HG03439 (cell line): ENCODE data around the gene GRID1.
A peak's percentile ranks its signal among the peaks of the same experiment; 100 is the strongest.
"Not testable (repeated sequence)": the region's sequence is repeated elsewhere in the genome, so short reads cannot be mapped to it uniquely, and the experiment has no call there.

Experiments
- ATAC-seq: cut with Tn5 transposase; IDR thresholded peaks from one replicate; pipeline ENCODE4 v1.9.1; 2021; ENCODE audit warnings: mild to moderate bottlenecking, moderate library complexity; ENCODE audit not compliant: unreplicated experiment

Gene GRID1

GRCh38 chr10:85978566-85979358 is 387.8 kb downstream of the GRID1 start:
- ATAC-seq: no peak

- no peak for ATAC-seq
Observed at GRCh38 chr10:85977642-85978041, 389.0 kb downstream of the GRID1 start.

- no peak for ATAC-seq
Observed at GRCh38 chr10:85976267-85976793, 390.3 kb downstream of the GRID1 start.

GRCh38 chr10:85971494-85971893 is 395.1 kb downstream of the GRID1 start:
- ATAC-seq: no peak

- no peak for ATAC-seq
Observed at GRCh38 chr10:85967594-85967993, 399.0 kb downstream of the GRID1 start.

GRCh38 chr10:85961479-85962067 is 405.0 kb downstream of the GRID1 start:
- ATAC-seq: no peak

GRCh38 chr10:85961073-85961472 is 405.5 kb downstream of the GRID1 start:
- no peak for ATAC-seq

- ATAC-seq: no peak
Observed at GRCh38 chr10:85959239-85959638, 407.4 kb downstream of the GRID1 start.

GRCh38 chr10:85950921-85951320 is 415.7 kb downstream of the GRID1 start:
- ATAC-seq: no peak

GRCh38 chr10:85946713-85947326 is 419.8 kb downstream of the GRID1 start:
- ATAC-seq: peak; percentile 88

- ATAC-seq: no peak
Observed at GRCh38 chr10:85936161-85936560, 430.4 kb downstream of the GRID1 start.

- ATAC-seq: no peak
Observed at GRCh38 chr10:85934586-85934985, 432.0 kb downstream of the GRID1 start.

- not testable (repeated sequence) for ATAC-seq
Observed at GRCh38 chr10:85929993-85930392, 436.6 kb downstream of the GRID1 start.

- ATAC-seq: no peak
Observed at GRCh38 chr10:85927952-85928665, 438.5 kb downstream of the GRID1 start.

GRCh38 chr10:85926986-85927385 is 439.6 kb downstream of the GRID1 start:
- peak; percentile 81 for ATAC-seq

- no peak for ATAC-seq
Observed at GRCh38 chr10:85926136-85926535, 440.5 kb downstream of the GRID1 start.

GRCh38 chr10:85925201-85925750 is 441.3 kb downstream of the GRID1 start:
- ATAC-seq: no peak

- ATAC-seq: no peak
Observed at GRCh38 chr10:85924382-85925102, 442.1 kb downstream of the GRID1 start.

- no peak for ATAC-seq
Observed at GRCh38 chr10:85922356-85923129, 444.1 kb downstream of the GRID1 start.
